ENCODE measurements around the gene SPTBN5.

GRCh38 chr15:41832875-41833274 lies 61.0 kb downstream of the SPTBN5 start:
- TF ChIP-seq JUNB (IDR thresholded peaks at IDR 0.05; ENCODE audit: unreplicated experiment) (no peak), EZH2phosphoT487 (IDR thresholded peaks at IDR 0.05; ENCODE audit: unreplicated experiment) (no peak), CTCF (conservative IDR thresholded peaks at IDR 0.05; ENCODE audit: low read depth in 2 of 2) (no peak), POLR2AphosphoS5 (IDR thresholded peaks at IDR 0.05; ENCODE audit: low read depth) (no peak)
